ENCODE results near the gene RNF215.

RNF215 gene

GRCh38 chr22:30393885-30394284, 6.7 kb upstream of the RNF215 start:
- no peak for DNase-seq

- no peak for DNase-seq
These were observed 6.1 kb upstream of the RNF215 start for GRCh38 chr22:30393322-30393680.

GRCh38 chr22:30392661-30393321, 5.6 kb upstream of the RNF215 start:
- no peak for DNase-seq

- peak; percentile 59 for DNase-seq
These were observed 3.9 kb upstream of the RNF215 start for GRCh38 chr22:30390974-30391691.

- no peak for DNase-seq
These were observed 627 bp downstream of the RNF215 start for GRCh38 chr22:30386608-30386959.

- no peak for DNase-seq
These were observed 1.3 kb downstream of the RNF215 start for GRCh38 chr22:30385942-30386341.

GRCh38 chr22:30383061-30383460, 4.2 kb downstream of the RNF215 start:
- DNase-seq: no peak

GRCh38 chr22:30382340-30382739, 4.9 kb downstream of the RNF215 start:
- no peak for DNase-seq

- no peak for DNase-seq
These were observed 5.9 kb downstream of the RNF215 start for GRCh38 chr22:30381264-30381663.

GRCh38 chr22:30380011-30380410, 7.2 kb downstream of the RNF215 start:
- no peak for DNase-seq

- DNase-seq: no peak
These were observed 11.8 kb downstream of the RNF215 start for GRCh38 chr22:30375312-30375849.

GRCh38 chr22:30373331-30374325, 13.6 kb downstream of the RNF215 start:
- DNase-seq: no peak

- no peak for DNase-seq
These were observed 14.3 kb downstream of the RNF215 start for GRCh38 chr22:30372915-30373314.

- no peak for DNase-seq
These were observed 15.2 kb downstream of the RNF215 start for GRCh38 chr22:30371981-30372380.

- no peak for DNase-seq
These were observed 15.9 kb downstream of the RNF215 start for GRCh38 chr22:30371321-30371720.

- no peak for DNase-seq
These were observed 16.5 kb downstream of the RNF215 start for GRCh38 chr22:30370641-30371230.

GRCh38 chr22:30368420-30368819, 18.8 kb downstream of the RNF215 start:
- DNase-seq: no peak

- DNase-seq: no peak
These were observed 21.3 kb downstream of the RNF215 start for GRCh38 chr22:30365891-30366290.

- no peak for DNase-seq
These were observed 24.4 kb downstream of the RNF215 start for GRCh38 chr22:30362651-30363281.

- no peak for DNase-seq
These were observed 25.1 kb downstream of the RNF215 start for GRCh38 chr22:30361916-30362650.

GRCh38 chr22:30358541-30358940, 28.7 kb downstream of the RNF215 start:
- no peak for DNase-seq
